T-cell (primary cell): ENCODE results near the gene SIRT6. TPM values are rescaled to one million over a fixed set of nuclear protein-coding genes. Genes with fewer than 3 reads are reported as not detected.
"Not testable (repeated sequence)": the region's sequence is repeated elsewhere in the genome, so short reads cannot be mapped to it uniquely, and the experiment has no call there.

Source experiments
- ATAC-seq, 4 experiments: fragments of 200-7000 bp in 3 of 4; fragments of 150-1000 bp in 1 of 4; cut with Tn5 transposase; replicated peaks in 1 of 4; 1 replicate in 3 of 4; 2 replicates in 1 of 4; pipeline ENCODE4 v1.10.0; 2021; ENCODE audit warnings: moderate library complexity in 3 of 4, mild to moderate bottlenecking in 2 of 4, moderate number of reproducible peaks in 1 of 4
- CTCF ChIA-PET, 2 donors: fragments of 300-600 bp; sonication (Branson Sonifier 250); formaldehyde crosslinking; loops; one replicate each; lab custom pipeline; 2022; ENCODE audit warnings: antibody characterized with exemption in 2 of 2; lab: Charles Lee
- POLR2A ChIA-PET, 2 donors: fragments of 300-600 bp; sonication (Branson Sonifier 250); formaldehyde crosslinking; loops; one replicate each; lab custom pipeline; 2022; ENCODE audit warnings: antibody characterized with exemption in 2 of 2; lab: Charles Lee
- DNase-seq, 35 experiments: peaks; one replicate each; pipeline versions ENCODE4 v3.0.0 to v3.0.0-alpha.2; 2013 to 2023
- H3K27ac ChIP-seq: one replicate; pipeline ENCODE4 v1.5.1; 2013; ENCODE audit warnings: low read length
- H3K27me3 ChIP-seq, 2 experiments: replicated peaks in 1 of 2; 1 replicate in 1 of 2; 2 replicates in 1 of 2; pipeline versions ENCODE4 v1.6.1 to v1.7.0; 2013; ENCODE audit warnings: low read length in 1 of 2, mixed read lengths in 1 of 2; ENCODE audit not compliant: control insufficient read depth in 2 of 2, insufficient read depth in 2 of 2; ENCODE audit errors: extremely low read depth in 1 of 2
- H3K36me3 ChIP-seq, 2 donors: 1 replicate in 1 of 2; 2 replicates in 1 of 2; pipeline versions ENCODE4 v1.6.1 to v1.7.0; 2013; ENCODE audit warnings: low read length in 1 of 2; ENCODE audit not compliant: control insufficient read depth in 2 of 2, insufficient read depth in 1 of 2; ENCODE audit errors: extremely low read depth in 1 of 2
- H3K4me1 ChIP-seq, 2 experiments: 1 replicate in 1 of 2; 2 replicates in 1 of 2; pipeline versions ENCODE4 v1.6.1 to v1.7.0; 2013; ENCODE audit warnings: low read length in 2 of 2, mixed read lengths in 1 of 2; ENCODE audit not compliant: insufficient read depth in 2 of 2, control insufficient read depth in 1 of 2; ENCODE audit errors: extremely low read depth in 1 of 2
- H3K4me3 ChIP-seq, 2 donors: 1 replicate in 1 of 2; 2 replicates in 1 of 2; pipeline versions ENCODE4 v1.5.1 to v1.7.0; 2013; ENCODE audit warnings: mild to moderate bottlenecking in 2 of 2, low read length in 1 of 2, moderate library complexity in 1 of 2; ENCODE audit not compliant: control insufficient read depth in 1 of 2; ENCODE audit errors: extremely low read depth in 1 of 2
- H3K9me3 ChIP-seq: 2 replicates; pipeline ENCODE4 v1.7.0; 2013
- H3K27ac Mint-ChIP-seq, 2 donors: one replicate each; pipeline ENCODE4 v1.8.0; 2020 to 2021; ENCODE audit warnings: mild to moderate bottlenecking in 2 of 2, mixed read lengths in 2 of 2
- H3K27me3 Mint-ChIP-seq, 2 donors: one replicate each; pipeline ENCODE4 v1.8.0; 2021 to 2022; ENCODE audit warnings: mixed read lengths in 2 of 2
- H3K36me3 Mint-ChIP-seq: one replicate; pipeline ENCODE4 v1.8.0; 2021; ENCODE audit warnings: mixed read lengths
- H3K4me1 Mint-ChIP-seq, 3 donors: one replicate each; pipeline ENCODE4 v1.8.0; 2020 to 2022; ENCODE audit warnings: mixed read lengths in 3 of 3, mild to moderate bottlenecking in 1 of 3
- H3K4me3 Mint-ChIP-seq, 3 donors: one replicate each; pipeline ENCODE4 v1.8.0; 2020 to 2022; ENCODE audit warnings: mild to moderate bottlenecking in 3 of 3, mixed read lengths in 3 of 3, moderate library complexity in 3 of 3
- H3K9me3 Mint-ChIP-seq, 3 donors: one replicate each; pipeline ENCODE4 v1.8.0; 2020 to 2022; ENCODE audit warnings: mixed read lengths in 3 of 3
- WGBS: methylation state at CpG from one replicate; pipeline ENCODE4 v1.1.5; 2013; ENCODE audit warnings: missing lambda C conversion rate; ENCODE audit not compliant: insufficient coverage; 5-methylcytosine and 5-hydroxymethylcytosine counted together
- total RNA-seq, 35 experiments: library from RNA in 6 of 35; stranded (reverse) in 6 of 35; fragments of 120-200 nt in 1 of 35; gene quantifications; one replicate each; pipeline versions ENCODE4 v1.2.1 to v1.2.4 and lab custom pipeline; 2013 to 2026

The SIRT6 gene
- total RNA-seq, 5 donors from 2014 or later (not counting 1 experiment from before 2014, with no cell fraction given): 19.9 to 35.7 (median 30.0) TPM

- Mint-ChIP-seq H3K27ac (no peak overlapping the region), H3K4me3 (no peak overlapping the region), H3K27me3 (peaks cover 5 to 20% of the 10 kb centered on the region in 2 donors), H3K4me1 (peaks cover 0 to 3% (median 0%) of the 10 kb centered on the region in 3 donors), H3K9me3 (no peaks in the 10 kb centered on the region), H3K36me3 (no peaks in the 10 kb centered on the region)
- no peaks in the 10 kb centered on the region for H3K36me3 ChIP-seq
- ChIA-PET POLR2A (no interaction called here), CTCF (no interaction called here)
- ATAC-seq (no peak), DNase-seq (no peak)
- no peaks in the 10 kb centered on the region for H3K9me3 ChIP-seq
- peaks cover 3 to 46% of the 10 kb centered on the region in 2 experiments for H3K27me3 ChIP-seq
- H3K4me3 ChIP-seq: no peak overlapping the region
- H3K27ac ChIP-seq: no peak overlapping the region
- H3K4me1 ChIP-seq: peaks cover 0 to 8% of the 10 kb centered on the region in 2 experiments
These were observed 45.4 kb upstream of the SIRT6 start for GRCh38 chr19:4227771-4228170.

GRCh38 chr19:4225885-4226284 lies 43.5 kb upstream of the SIRT6 start:
- H3K27ac ChIP-seq: no peak overlapping the region
- Mint-ChIP-seq H3K36me3 (no peaks in the 10 kb centered on the region), H3K27me3 (peaks cover 5 to 11% of the 10 kb centered on the region in 2 donors), H3K27ac (no peak overlapping the region), H3K4me3 (no peak overlapping the region), H3K4me1 (peaks cover 0 to 3% (median 0%) of the 10 kb centered on the region in 3 donors), H3K9me3 (no peaks in the 10 kb centered on the region)
- no peak for DNase-seq
- POLR2A ChIA-PET: no interaction called here
- peaks cover 0 to 8% of the 10 kb centered on the region in 2 experiments for H3K4me1 ChIP-seq
- ATAC-seq: no peak
- H3K27me3 ChIP-seq: peaks cover 3 to 31% of the 10 kb centered on the region in 2 experiments
- CTCF ChIA-PET: no interaction called here
- H3K4me3 ChIP-seq: no peak overlapping the region
- H3K36me3 ChIP-seq: no peaks in the 10 kb centered on the region
- 70% methylated on average over 2 of the region's 8 CpGs for WGBS
- H3K9me3 ChIP-seq: no peaks in the 10 kb centered on the region

GRCh38 chr19:4224470-4224869 lies 42.1 kb upstream of the SIRT6 start:
- Mint-ChIP-seq H3K9me3 (no peaks in the 10 kb centered on the region), H3K27me3 (peaks cover 3 to 5% of the 10 kb centered on the region in 2 donors), H3K27ac (no peak overlapping the region), H3K36me3 (no peaks in the 10 kb centered on the region), H3K4me1 (peaks cover 0 to 2% (median 0%) of the 10 kb centered on the region in 3 donors), H3K4me3 (no peak overlapping the region)
- H3K4me3 ChIP-seq: no peak overlapping the region
- no peak for DNase-seq
- ATAC-seq: no peak
- POLR2A ChIA-PET: no interaction called here
- peaks cover 0 to 5% of the 10 kb centered on the region in 2 experiments for H3K4me1 ChIP-seq
- 94% methylated on average over 5 of the region's 15 CpGs for WGBS
- H3K9me3 ChIP-seq: no peaks in the 10 kb centered on the region
- no peaks in the 10 kb centered on the region for H3K36me3 ChIP-seq
- CTCF ChIA-PET: no interaction called here
- H3K27me3 ChIP-seq: peaks cover under 1 to 16% of the 10 kb centered on the region in 2 experiments
- H3K27ac ChIP-seq: no peak overlapping the region

GRCh38 chr19:4220188-4220587 lies 37.8 kb upstream of the SIRT6 start:
- H3K27ac ChIP-seq: no peak overlapping the region
- no peaks in the 10 kb centered on the region for H3K27me3 ChIP-seq
- no peak for ATAC-seq
- no peaks in the 10 kb centered on the region for H3K27me3 Mint-ChIP-seq
- no peaks in the 10 kb centered on the region for H3K9me3 Mint-ChIP-seq
- ChIA-PET POLR2A (no interaction called here), CTCF (interaction anchor here in 1 of 2 donors (0.6 kb wide), 1 partner anchor 32 kb away, joined by 3 read pairs; no protein-coding TSS in a partner anchor)
- H3K4me1 Mint-ChIP-seq: no peaks in the 10 kb centered on the region
- H3K4me3 ChIP-seq: no peak overlapping the region
- H3K36me3 ChIP-seq: no peaks in the 10 kb centered on the region
- WGBS: 95% methylated on average over 4 of the region's 7 CpGs
- H3K9me3 ChIP-seq: no peaks in the 10 kb centered on the region
- H3K27ac Mint-ChIP-seq: no peak overlapping the region
- H3K4me3 Mint-ChIP-seq: no peak overlapping the region
- peaks cover 0 to 3% of the 10 kb centered on the region in 2 experiments for H3K4me1 ChIP-seq
- DNase-seq: no peak
- H3K36me3 Mint-ChIP-seq: no peaks in the 10 kb centered on the region

GRCh38 chr19:4218523-4218922 lies 36.2 kb upstream of the SIRT6 start:
- H3K27me3 ChIP-seq, CTCF ChIA-PET, H3K27ac ChIP-seq, H3K27ac Mint-ChIP-seq, H3K36me3 ChIP-seq, DNase-seq, H3K4me3 ChIP-seq, ATAC-seq, H3K4me3 Mint-ChIP-seq, H3K27me3 Mint-ChIP-seq, H3K9me3 Mint-ChIP-seq, H3K9me3 ChIP-seq, H3K36me3 Mint-ChIP-seq: not testable (repeated sequence)
- peaks cover 0 to 13% (median 7%) of the 10 kb centered on the region in 3 donors for H3K4me1 Mint-ChIP-seq
- POLR2A ChIA-PET: interaction anchor here in 1 of 2 donors (0.7 kb wide), 1 partner anchor 546 kb away, joined by 4 read pairs; no protein-coding TSS in a partner anchor
- 100% methylated on average over 1 of the region's 1 CpG for WGBS
- peaks cover 0 to 15% of the 10 kb centered on the region in 2 experiments for H3K4me1 ChIP-seq

- H3K4me3 Mint-ChIP-seq: no peak overlapping the region
- peaks cover 0 to 13% (median 7%) of the 10 kb centered on the region in 3 donors for H3K4me1 Mint-ChIP-seq
- no peak overlapping the region for H3K27ac Mint-ChIP-seq
- peaks cover 0 to 3% of the 10 kb centered on the region in 2 experiments for H3K27me3 ChIP-seq
- no peak overlapping the region for H3K27ac ChIP-seq
- no peak for ATAC-seq
- no peak for DNase-seq
- H3K36me3 Mint-ChIP-seq: no peaks in the 10 kb centered on the region
- H3K27me3 Mint-ChIP-seq: no peaks in the 10 kb centered on the region
- no peaks in the 10 kb centered on the region for H3K36me3 ChIP-seq
- H3K4me3 ChIP-seq: no peak overlapping the region
- WGBS: 98% methylated on average over 69 of the region's 81 CpGs
- peaks cover 0 to 15% of the 10 kb centered on the region in 2 experiments for H3K4me1 ChIP-seq
- no peaks in the 10 kb centered on the region for H3K9me3 ChIP-seq
- POLR2A ChIA-PET: no interaction called here
- H3K9me3 Mint-ChIP-seq: no peaks in the 10 kb centered on the region
- CTCF ChIA-PET: no interaction called here
These were observed 35.3 kb upstream of the SIRT6 start for GRCh38 chr19:4217429-4218264.
